ENCODE measurements around the gene PHOSPHO2.

- TF ChIP-seq CTCF (IDR thresholded peaks at IDR 0.05) = no peak
- TF ChIP-seq EP300 (IDR thresholded peaks at IDR 0.05) = no peak
- no peak for TF ChIP-seq POLR2A (IDR thresholded peaks at IDR 0.05)
Measured at GRCh38 chr2:169712791-169713227, 18.5 kb downstream of the PHOSPHO2 start.

All from suprapubic skin (tissue), 3 donors.